HUES6 (cell line): ENCODE data around the gene PMM1.
"Not testable (repeated sequence)": the region's sequence is repeated elsewhere in the genome, so short reads cannot be mapped to it uniquely, and the experiment has no call there.

Experiments
- H3K27ac ChIP-seq: 2 replicates; pipeline ENCODE4 v1.7.0; 2013; ENCODE audit warnings: low read depth, mild to moderate bottlenecking, low read length, inconsistent platforms
- H3K27me3 ChIP-seq: 2 replicates; pipeline ENCODE4 v1.6.1; 2013; ENCODE audit warnings: low read length; ENCODE audit not compliant: control insufficient read depth, insufficient read depth
- H3K36me3 ChIP-seq: 2 replicates; pipeline ENCODE4 v1.6.1; 2013; ENCODE audit warnings: low read length; ENCODE audit not compliant: control insufficient read depth, insufficient read depth
- H3K4me1 ChIP-seq: 2 replicates; pipeline ENCODE4 v1.6.1; 2013; ENCODE audit warnings: low read length; ENCODE audit not compliant: control insufficient read depth, insufficient read depth
- H3K4me3 ChIP-seq: 2 replicates; pipeline ENCODE4 v1.5.1; 2013; ENCODE audit warnings: low read depth, low read length
- H3K9ac ChIP-seq: one replicate; pipeline ENCODE4 v1.6.1; 2013; ENCODE audit warnings: mild to moderate bottlenecking, low read length
- H3K9me3 ChIP-seq: 2 replicates; pipeline ENCODE4 v1.6.1; 2013; ENCODE audit warnings: low read depth, low read length; ENCODE audit not compliant: control insufficient read depth, insufficient read depth

Gene PMM1

DNA sequence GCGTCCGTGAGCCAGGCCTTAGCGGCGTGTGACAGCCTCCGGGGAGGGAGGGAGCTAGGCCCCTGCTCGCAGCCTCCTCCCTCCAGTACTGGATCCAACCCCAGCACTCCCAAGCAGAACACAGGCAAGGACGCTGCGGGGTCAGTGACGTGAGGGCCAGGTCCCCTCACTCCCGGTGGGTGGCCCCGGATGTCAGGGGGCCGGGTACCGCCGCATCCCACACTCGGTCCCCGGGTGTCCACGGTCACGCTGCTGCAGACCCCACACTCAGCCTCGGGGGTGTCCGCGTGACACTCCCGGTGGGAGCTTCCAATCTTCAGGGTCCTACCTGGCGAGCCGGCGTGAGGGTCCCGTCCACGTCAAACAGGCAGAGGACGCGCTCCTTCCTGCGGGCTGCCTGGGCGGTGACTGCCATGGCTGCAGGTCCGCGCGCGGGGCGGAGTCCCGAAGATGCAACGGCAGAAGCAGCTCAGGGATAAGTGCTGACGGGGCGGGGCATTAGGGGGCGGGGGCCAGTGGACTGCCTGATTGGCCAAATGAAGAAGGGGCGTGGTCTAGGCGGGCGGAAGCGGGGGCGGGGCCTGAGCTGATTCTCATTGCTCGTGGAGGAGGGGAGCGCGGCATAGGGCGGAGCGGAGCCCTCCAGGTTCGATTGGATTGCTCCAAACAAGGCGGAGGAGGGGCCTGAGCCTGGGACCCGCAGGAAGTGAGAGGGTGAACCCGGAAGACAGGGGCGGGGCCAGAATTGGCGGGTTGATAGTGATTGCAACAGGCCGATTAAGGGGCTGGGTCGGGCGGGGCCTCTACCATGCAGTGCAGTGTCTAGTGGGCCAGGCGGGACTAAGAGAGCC is at the start of gene PMM1:
Gene PMM1 (minus strand): TSS at position 450 of the 851 bp plus-strand sequence. CDS start 35 bp downstream, at position 415.
- H3K4me1 ChIP-seq = peaks cover 10% of the 10 kb centered on the region; the same call in 1 of the 2 replicates
- H3K27me3 ChIP-seq = no peaks in the 10 kb centered on the region
- H3K9ac ChIP-seq = peak within 1 kb of the TSS; percentile 71
- peaks cover 4% of the 10 kb centered on the region; the same call in 1 of the 2 replicates for H3K9me3 ChIP-seq
- peak within 1 kb of the TSS; percentile 95 for H3K4me3 ChIP-seq
- H3K27ac ChIP-seq = peak within 1 kb of the TSS; percentile 59; the same call in 1 of the 2 replicates
- H3K36me3 ChIP-seq = peaks cover 3% of the 10 kb centered on the region; the same call in 1 of the 2 replicates

DNA sequence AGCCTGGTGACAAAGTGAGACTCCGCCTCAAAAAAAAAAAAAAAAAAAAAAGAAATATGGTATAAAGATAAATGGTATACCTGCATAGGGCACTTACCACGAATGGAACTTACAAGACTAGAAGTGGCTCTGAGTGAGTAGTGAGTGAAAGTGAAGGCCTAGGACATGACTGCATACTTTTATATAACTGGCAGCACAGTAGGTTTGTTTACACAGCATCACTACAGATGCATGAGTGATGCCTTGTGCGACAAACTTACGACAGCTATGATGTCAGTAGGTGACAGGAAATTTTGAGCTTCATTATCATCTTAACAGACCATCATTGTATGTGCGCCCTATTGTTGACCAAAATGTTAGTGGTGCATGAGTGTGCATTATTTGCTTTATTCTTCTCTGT is 49.1 kb upstream of the PMM1 start:
- no peak overlapping the region for H3K27ac ChIP-seq
- no peaks in the 10 kb centered on the region for H3K9me3 ChIP-seq
- no peak overlapping the region for H3K4me3 ChIP-seq
- no peaks in the 10 kb centered on the region for H3K27me3 ChIP-seq
- peaks cover 98% of the 10 kb centered on the region for H3K36me3 ChIP-seq
- no peak overlapping the region for H3K9ac ChIP-seq
- H3K4me1 ChIP-seq = no peaks in the 10 kb centered on the region

GRCh38 chr22:41638124-41638523 is 48.5 kb upstream of the PMM1 start:
- Histone ChIP-seq H3K27ac (no peak overlapping the region), H3K27me3 (no peaks in the 10 kb centered on the region), H3K9ac (no peak overlapping the region), H3K4me3 (no peak overlapping the region), H3K9me3 (no peaks in the 10 kb centered on the region), H3K4me1 (no peaks in the 10 kb centered on the region), H3K36me3 (peaks cover 100% of the 10 kb centered on the region)

DNA sequence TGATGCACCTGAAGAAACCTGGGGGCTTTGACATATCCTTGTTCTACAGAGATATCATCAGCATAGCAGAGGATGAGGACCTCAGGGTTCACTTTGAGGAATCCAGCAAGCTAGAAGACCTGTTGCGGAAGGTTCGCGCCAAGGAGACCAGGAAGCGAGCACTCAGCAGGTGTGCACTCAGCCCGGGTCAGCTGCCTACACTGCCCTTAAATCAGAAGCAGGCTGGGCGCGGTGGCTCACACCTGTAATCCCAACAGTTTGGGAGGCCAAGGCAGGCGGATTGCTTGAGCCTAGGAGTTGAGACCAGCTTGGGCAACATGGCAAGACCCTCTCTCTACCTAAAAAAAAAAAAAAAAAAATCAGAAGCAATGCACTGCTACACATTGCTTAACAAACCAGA is 48.0 kb upstream of the PMM1 start:
- H3K9me3 ChIP-seq, H3K27me3 ChIP-seq, H3K27ac ChIP-seq, H3K4me1 ChIP-seq, H3K4me3 ChIP-seq, H3K9ac ChIP-seq: not testable (repeated sequence)
- H3K36me3 ChIP-seq = peaks cover 99% of the 10 kb centered on the region

GRCh38 chr22:41636467-41636866 is 46.8 kb upstream of the PMM1 start:
- H3K4me3 ChIP-seq = no peak overlapping the region
- no peak overlapping the region for H3K9ac ChIP-seq
- peaks cover 97% of the 10 kb centered on the region for H3K36me3 ChIP-seq
- H3K27me3 ChIP-seq = no peaks in the 10 kb centered on the region
- no peaks in the 10 kb centered on the region for H3K9me3 ChIP-seq
- no peak overlapping the region for H3K27ac ChIP-seq
- H3K4me1 ChIP-seq = no peaks in the 10 kb centered on the region

- H3K27ac ChIP-seq, H3K4me3 ChIP-seq, H3K9me3 ChIP-seq, H3K4me1 ChIP-seq, H3K27me3 ChIP-seq, H3K9ac ChIP-seq: not testable (repeated sequence)
- peaks cover 89% of the 10 kb centered on the region for H3K36me3 ChIP-seq
These were observed 45.0 kb upstream of the PMM1 start for GRCh38 chr22:41634610-41635009.

DNA sequence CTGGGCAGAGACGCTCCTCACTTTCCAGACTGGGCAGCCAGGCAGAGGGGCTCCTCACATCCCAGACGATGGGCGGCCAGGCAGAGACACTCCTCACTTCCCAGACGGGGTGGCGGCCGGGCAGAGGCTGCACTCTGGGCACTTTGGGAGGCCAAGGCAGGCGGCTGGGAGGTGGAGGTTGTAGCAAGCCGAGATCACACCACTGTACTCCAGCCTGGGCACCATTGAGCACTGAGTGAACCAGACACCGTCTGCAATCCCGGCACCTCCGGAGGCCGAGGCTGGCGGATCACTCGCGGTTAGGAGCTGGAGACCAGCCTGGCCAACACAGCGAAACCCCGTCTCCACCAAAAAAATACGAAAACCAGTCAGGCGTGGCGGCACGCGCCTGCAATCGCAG is 42.0 kb upstream of the PMM1 start:
- H3K27ac ChIP-seq, H3K9ac ChIP-seq, H3K4me3 ChIP-seq, H3K9me3 ChIP-seq, H3K4me1 ChIP-seq, H3K27me3 ChIP-seq: not testable (repeated sequence)
- H3K36me3 ChIP-seq = peaks cover 89% of the 10 kb centered on the region

DNA sequence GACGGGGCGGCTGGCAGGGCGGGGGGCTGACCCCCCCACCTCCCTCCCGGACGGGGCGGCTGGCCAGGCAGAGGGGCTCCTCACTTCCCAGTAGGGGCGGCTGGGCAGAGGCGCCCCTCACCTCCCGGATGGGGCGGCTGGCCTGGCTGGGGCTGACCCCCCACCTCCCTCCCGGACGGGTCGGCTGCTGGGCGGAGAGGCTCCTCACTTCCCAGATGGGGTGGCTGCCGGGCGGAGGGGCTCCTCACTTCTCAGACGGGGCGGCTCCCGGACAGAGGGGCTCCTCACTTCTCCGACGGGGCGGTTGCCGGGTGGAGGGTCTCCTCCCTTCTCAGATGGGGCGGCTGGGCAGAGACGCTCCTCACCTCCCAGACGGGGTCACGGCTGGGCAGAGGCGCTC is 41.5 kb upstream of the PMM1 start:
- H3K36me3 ChIP-seq = peaks cover 87% of the 10 kb centered on the region
- H3K4me3 ChIP-seq = not testable (repeated sequence)

GRCh38 chr22:41625577-41625976 is 35.9 kb upstream of the PMM1 start:
- H3K27ac ChIP-seq = no peak overlapping the region
- peaks cover 7% of the 10 kb centered on the region; the same call in 1 of the 2 replicates for H3K4me1 ChIP-seq
- peaks cover 7% of the 10 kb centered on the region; the same call in 1 of the 2 replicates for H3K9me3 ChIP-seq
- H3K36me3 ChIP-seq = peaks cover 77% of the 10 kb centered on the region
- no peaks in the 10 kb centered on the region for H3K27me3 ChIP-seq
- H3K9ac ChIP-seq = no peak overlapping the region
- no peak overlapping the region for H3K4me3 ChIP-seq

More for the DNA sequence above, 41.5 kb upstream of the PMM1 start:
- H3K4me1 ChIP-seq, H3K9me3 ChIP-seq, H3K27ac ChIP-seq, H3K9ac ChIP-seq, H3K27me3 ChIP-seq: not testable (repeated sequence)

DNA sequence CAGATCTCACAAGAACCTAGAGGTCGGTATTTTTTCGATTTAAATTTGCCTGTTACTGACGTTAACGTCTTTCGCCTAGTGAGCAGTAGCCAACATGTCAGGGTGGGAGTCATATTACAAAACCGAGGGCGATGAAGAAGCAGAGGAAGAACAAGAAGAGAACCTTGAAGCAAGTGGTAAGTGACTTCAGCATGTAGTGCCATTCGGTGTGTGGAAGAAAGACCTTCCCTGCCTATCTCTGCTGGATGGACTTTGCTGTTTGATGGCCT is 32.2 kb upstream of the PMM1 start:
- Histone ChIP-seq H3K36me3 (peaks cover 41% of the 10 kb centered on the region), H3K27me3 (no peaks in the 10 kb centered on the region), H3K9ac (peak overlapping the region; percentile 96), H3K9me3 (no peaks in the 10 kb centered on the region), H3K4me1 (peaks cover 14% of the 10 kb centered on the region; the same call in 1 of the 2 replicates), H3K27ac (peak overlapping the region; percentile 98), H3K4me3 (peak overlapping the region; percentile 85)

DNA sequence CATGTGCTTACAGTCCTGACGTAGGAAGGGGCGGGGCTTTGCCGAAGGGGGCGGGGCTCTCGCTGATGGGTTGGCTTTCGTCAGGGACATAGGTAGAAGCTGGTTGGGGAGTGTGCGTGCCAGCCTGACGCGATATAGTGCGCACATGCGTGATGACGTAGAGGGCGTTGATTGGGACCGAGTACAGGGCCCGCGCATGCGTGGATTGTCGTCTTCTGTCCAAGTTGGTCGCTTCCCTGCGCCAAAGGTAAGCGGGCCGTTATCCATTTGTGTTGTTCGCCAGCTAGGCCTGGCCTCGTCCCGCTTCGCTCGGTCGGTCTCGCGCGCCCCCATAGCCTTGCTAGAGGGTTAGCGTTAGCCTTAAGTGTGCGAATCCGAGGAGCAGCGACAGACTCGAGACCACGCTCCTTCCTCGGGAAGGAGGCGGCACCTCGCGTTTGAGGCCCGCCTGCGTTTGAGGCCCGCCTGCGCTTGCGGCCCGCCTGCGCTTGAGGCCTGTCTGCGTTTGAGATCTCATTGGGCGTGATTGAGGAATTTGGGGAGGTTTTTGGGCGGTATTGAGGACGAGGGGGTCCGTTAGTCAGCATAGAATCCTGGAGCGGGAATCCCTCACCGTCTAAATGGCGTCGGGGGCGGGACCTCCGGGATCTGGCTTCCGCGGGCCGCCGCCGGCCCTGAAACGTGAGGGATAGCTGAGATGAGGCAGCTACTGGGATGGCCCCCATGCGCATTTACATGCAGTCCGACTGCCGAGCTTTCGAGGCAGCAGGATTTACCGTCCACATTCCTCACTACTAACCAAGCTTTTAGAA is 31.7 kb upstream of the PMM1 start, which contains the start of gene XRCC6:
Gene XRCC6 (plus strand): TSS at position 197 of the 812 bp plus-strand sequence. CDS start 710 bp downstream, outside the sequence.
- Histone ChIP-seq H3K27me3 (no peaks in the 10 kb centered on the region), H3K9me3 (no peaks in the 10 kb centered on the region), H3K27ac (peak within 1 kb of the TSS; percentile 98), H3K9ac (peak within 1 kb of the TSS; percentile 96), H3K4me3 (peak within 1 kb of the TSS; percentile 85), H3K4me1 (peaks cover 14% of the 10 kb centered on the region; the same call in 1 of the 2 replicates), H3K36me3 (peaks cover 37% of the 10 kb centered on the region)
